Panc1 (cell line): Measurements from ENCODE around the gene CRYZ. TPM values are rescaled to one million over a fixed set of nuclear protein-coding genes. Genes with fewer than 3 reads are reported as not detected.

Experiments used
- ATAC-seq: fragments of 200-7000 bp; cut with Tn5 transposase; 2 replicates; pipeline ENCODE4 v1.9.1; 2020; ENCODE audit warnings: mild to moderate bottlenecking, moderate library complexity
- BruUV-seq: library from RNA; stranded (reverse); fragments of 400-500 nt; replicated peaks from 2 replicates; lab custom pipeline; 2021; lab: Mats Ljungman, UMichigan
- CTCF ChIA-PET: fragments of 300-600 bp; sonication (Branson Sonifier 250); formaldehyde crosslinking; loops from one replicate; lab custom pipeline; 2022; ENCODE audit warnings: antibody characterized with exemption; lab: Charles Lee
- POLR2A ChIA-PET: fragments of 300-600 bp; sonication (Branson Sonifier 250); formaldehyde crosslinking; loops from one replicate; lab custom pipeline; 2022; ENCODE audit warnings: antibody characterized with exemption; lab: Charles Lee
- DNase-seq: peaks from one replicate; pipeline ENCODE4 v3.0.0-alpha.2; 2010; ENCODE audit warnings: low read depth, low spot score
- H3K27ac ChIP-seq: 2 replicates; pipeline ENCODE4 v1.5.1; 2011; ENCODE audit warnings: mild to moderate bottlenecking, low read length, inconsistent platforms
- H3K27me3 ChIP-seq: fragments of 200-500 bp; sonication (Bioruptor generic); 2 replicates; pipeline ENCODE4 v1.6.0; 2014; ENCODE audit warnings: low read length, inconsistent platforms; ENCODE audit not compliant: control insufficient read depth, insufficient read depth
- H3K36me3 ChIP-seq: fragments of 200-500 bp; sonication (Bioruptor generic); 2 replicates; pipeline ENCODE4 v1.5.1; 2014; ENCODE audit warnings: inconsistent platforms, mild to moderate bottlenecking, low read length, moderate library complexity; ENCODE audit not compliant: control insufficient read depth, insufficient read depth
- H3K4me1 ChIP-seq: 2 replicates; pipeline ENCODE4 v1.5.1; 2011; ENCODE audit warnings: inconsistent platforms, mild to moderate bottlenecking, low read length, moderate library complexity; ENCODE audit not compliant: control insufficient read depth, insufficient read depth
- H3K4me3 ChIP-seq, 2 experiments: 2 replicates each; pipeline ENCODE4 v1.5.1; 2011 to 2012; ENCODE audit warnings: low read depth in 2 of 2, low read length in 2 of 2, mild to moderate bottlenecking in 2 of 2, inconsistent platforms in 1 of 2, moderate library complexity in 1 of 2
- H3K9me3 ChIP-seq: fragments of 200-500 bp; sonication (Bioruptor generic); 2 replicates; pipeline ENCODE4 v1.5.1; 2014; ENCODE audit warnings: low read depth, mild to moderate bottlenecking, inconsistent platforms, low read length, moderate library complexity; ENCODE audit not compliant: control insufficient read depth, insufficient read depth
- CTCF ChIP-seq: fragments of 450-650 bp; IDR thresholded peaks from 2 replicates; pipeline ENCODE4 v1.5.1; 2017; ENCODE audit warnings: mild to moderate bottlenecking
- POLR2AphosphoS5 ChIP-seq: IDR thresholded peaks from 2 replicates; pipeline ENCODE4 v1.6.1; 2012; ENCODE audit warnings: mild to moderate bottlenecking, low read depth, low read length, moderate library complexity
- REST ChIP-seq, 2 experiments: IDR thresholded peaks; 2 replicates each; pipeline ENCODE4 v1.6.1; 2011 to 2012; ENCODE audit warnings: low read depth in 2 of 2, control low read depth in 1 of 2, low read length in 1 of 2, mild to moderate bottlenecking in 1 of 2, moderate library complexity in 1 of 2; ENCODE audit not compliant: insufficient read depth in 1 of 2
- SIN3A ChIP-seq: IDR thresholded peaks from 2 replicates; pipeline ENCODE4 v1.6.1; 2012; ENCODE audit warnings: low read depth, mild to moderate bottlenecking, low read length, moderate library complexity, borderline replicate concordance; ENCODE audit not compliant: insufficient read depth
- TCF7L2 ChIP-seq: IDR thresholded peaks from 2 replicates; pipeline ENCODE4 v1.6.1; 2011; ENCODE audit warnings: mild to moderate bottlenecking, low read depth, low read length, inconsistent platforms
- in situ Hi-C: cut with HindIII; loops from 2 replicates; pipeline ENCODE4 v1.10.0; 2016; ENCODE audit warnings: low sequenced_read_pairs, low pct_unique_long_range_greater_than_20kb
- intact Hi-C: fragments of 100-400 bp; cut with micrococcal nuclease; formaldehyde crosslinking; loops from one replicate; pipeline ENCODE4 v1.10.0; 2022; ENCODE audit not compliant: unreplicated experiment
- total RNA-seq: library from RNA; stranded (reverse); gene quantifications from one replicate; pipeline ENCODE4 v1.2.1, GENCODE V29; 2021; ENCODE audit not compliant: unreplicated experiment

The CRYZ gene
- total RNA-seq, 1 experiment from 2014 or later = 32.7 TPM

DNA sequence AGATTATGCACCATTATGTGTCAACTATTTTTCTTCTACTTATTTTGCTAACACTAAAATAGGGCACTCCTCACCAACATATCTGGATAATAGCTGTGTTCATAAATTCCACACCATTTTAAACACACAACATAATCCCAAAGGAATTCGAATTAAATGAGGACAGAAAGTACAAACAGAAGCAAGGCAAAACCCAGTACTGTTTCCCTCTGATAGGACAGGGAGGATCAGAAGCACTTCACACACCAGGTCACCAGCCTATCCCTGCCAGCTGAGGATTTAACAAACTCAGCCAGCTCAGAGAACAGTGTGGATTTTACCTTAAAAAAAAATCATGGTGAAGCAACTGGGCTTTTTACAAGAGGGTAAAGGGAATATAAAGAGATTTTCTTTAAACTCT is 20.0 kb downstream of the CRYZ start:
- Histone ChIP-seq H3K27me3 (no peaks in the 10 kb centered on the region), H3K9me3 (no peaks in the 10 kb centered on the region), H3K27ac (no peak overlapping the region), H3K4me3 (no peak overlapping the region), H3K4me1 (no peaks in the 10 kb centered on the region), H3K36me3 (peaks cover 2% of the 10 kb centered on the region; the same call in 1 of the 2 replicates)
- CTCF ChIA-PET = no interaction called here
- intact Hi-C loops (no loop called here), in situ Hi-C loops (no loop called here)
- ATAC-seq (no peak), DNase-seq (no peak)
- TF ChIP-seq TCF7L2 (no peak), CTCF (no peak), SIN3A (no peak), POLR2AphosphoS5 (no peak), REST (IDR thresholded peaks at IDR 0.05; ENCODE audit: insufficient read depth in 1 of 2, low read depth in 2 of 2, low read length in 1 of 2) (no peak)
- POLR2A ChIA-PET = no interaction called here
- no TSS peak for BruUV-seq

DNA sequence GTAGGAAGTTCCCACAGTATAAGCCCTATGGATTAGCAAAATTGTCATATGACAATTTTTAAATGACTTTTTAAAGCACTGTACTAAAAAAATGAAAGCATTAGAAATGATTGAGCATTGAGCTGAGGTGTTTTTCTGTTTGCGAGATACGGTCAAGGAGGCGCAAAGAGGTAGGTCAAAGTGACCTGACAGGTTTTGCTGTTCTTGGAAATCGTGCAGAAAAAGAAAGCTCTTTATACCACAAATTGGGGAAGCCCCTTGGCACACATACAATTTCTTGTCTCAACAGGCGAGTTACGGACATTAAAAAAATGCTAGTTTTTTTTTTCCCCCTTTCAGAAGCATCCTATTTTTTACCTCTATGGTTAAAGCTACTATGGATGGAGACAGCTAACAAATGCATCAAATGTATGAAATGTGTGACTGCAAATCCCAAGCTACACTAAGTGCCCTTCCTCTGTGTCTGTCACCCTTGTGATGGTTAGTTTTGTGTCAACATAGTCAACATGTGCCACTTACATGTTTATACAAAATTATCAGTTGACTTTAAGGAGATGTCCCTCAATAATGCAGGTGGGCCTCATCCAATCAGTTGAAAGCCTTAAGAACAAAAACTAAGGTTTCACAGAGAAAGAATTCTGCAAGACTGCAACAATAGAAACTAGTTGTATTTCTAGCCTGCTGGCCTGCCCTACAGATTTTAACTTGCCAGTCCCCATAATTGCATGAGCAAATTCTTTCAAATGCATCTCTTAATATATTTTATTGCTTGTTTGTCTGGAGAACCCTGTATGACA is 29.3 kb downstream of the CRYZ start:
- TF ChIP-seq CTCF (no peak), SIN3A (no peak), REST (IDR thresholded peaks at IDR 0.05; ENCODE audit: insufficient read depth in 1 of 2, low read depth in 2 of 2, low read length in 1 of 2) (no peak), POLR2AphosphoS5 (no peak), TCF7L2 (no peak)
- H3K27me3 ChIP-seq = no peaks in the 10 kb centered on the region
- CTCF ChIA-PET = no interaction called here
- intact Hi-C loops (no loop called here), in situ Hi-C loops (no loop called here)
- POLR2A ChIA-PET = no interaction called here
- ATAC-seq (no peak), DNase-seq (no peak)
- H3K27ac ChIP-seq = no peak overlapping the region
- no peak overlapping the region for H3K4me3 ChIP-seq
- H3K9me3 ChIP-seq = no peaks in the 10 kb centered on the region
- no peaks in the 10 kb centered on the region for H3K4me1 ChIP-seq
- H3K36me3 ChIP-seq = peaks cover 7% of the 10 kb centered on the region
- no TSS peak for BruUV-seq
